Anterior cingulate cortex (tissue), 58 donors: ENCODE measurements around the gene PLEKHM3.

ENCODE experiments used
- DNase-seq, 58 donors: peaks; one replicate each; lab custom pipeline; 2025; lab: John Stamatoyannopoulos, UW

PLEKHM3 gene

GRCh38 chr2:207995887-207996286 is 29.4 kb downstream of the PLEKHM3 start:
- no peak for DNase-seq

GRCh38 chr2:207993151-207993763 is 32.1 kb downstream of the PLEKHM3 start:
- DNase-seq = no peak

GRCh38 chr2:207991944-207992343 is 33.4 kb downstream of the PLEKHM3 start:
- no peak for DNase-seq

- DNase-seq = no peak
These were observed 34.5 kb downstream of the PLEKHM3 start for GRCh38 chr2:207990784-207991183.

- DNase-seq = no peak
These were observed 36.4 kb downstream of the PLEKHM3 start for GRCh38 chr2:207988975-207989374.

GRCh38 chr2:207987025-207987716 is 38.2 kb downstream of the PLEKHM3 start:
- DNase-seq = no peak

- DNase-seq = no peak
These were observed 40.4 kb downstream of the PLEKHM3 start for GRCh38 chr2:207984765-207985480.

- no peak for DNase-seq
These were observed 41.7 kb downstream of the PLEKHM3 start for GRCh38 chr2:207983641-207984042.

GRCh38 chr2:207978177-207978948 is 47.0 kb downstream of the PLEKHM3 start:
- DNase-seq = no peak

- DNase-seq = no peak
These were observed 49.4 kb downstream of the PLEKHM3 start for GRCh38 chr2:207975921-207976320.

GRCh38 chr2:207974216-207974605 is 51.1 kb downstream of the PLEKHM3 start:
- no peak for DNase-seq

GRCh38 chr2:207970826-207971180 is 54.5 kb downstream of the PLEKHM3 start:
- no peak for DNase-seq

GRCh38 chr2:207970147-207970825 is 55.0 kb downstream of the PLEKHM3 start:
- DNase-seq = no peak

GRCh38 chr2:207969249-207969648 is 56.1 kb downstream of the PLEKHM3 start:
- DNase-seq = no peak

GRCh38 chr2:207967121-207967520 is 58.2 kb downstream of the PLEKHM3 start:
- no peak for DNase-seq

- no peak for DNase-seq
These were observed 64.4 kb downstream of the PLEKHM3 start for GRCh38 chr2:207960911-207961310.

GRCh38 chr2:207960090-207960489 is 65.2 kb downstream of the PLEKHM3 start:
- no peak for DNase-seq

- DNase-seq = no peak
These were observed 68.6 kb downstream of the PLEKHM3 start for GRCh38 chr2:207956771-207957170.

- no peak for DNase-seq
These were observed 69.9 kb downstream of the PLEKHM3 start for GRCh38 chr2:207955456-207955855.

- no peak for DNase-seq
These were observed 72.0 kb downstream of the PLEKHM3 start for GRCh38 chr2:207953354-207953753.
